ENCODE measurements around the gene KIF23. TPM values are rescaled to one million over a fixed set of nuclear protein-coding genes. Genes with fewer than 3 reads are reported as not detected.

KIF23 gene
- polyA plus RNA-seq, 1 donor (not counting 4 experiments of a cell fraction or from before 2014, with no cell fraction given) = 28.8 TPM

DNA sequence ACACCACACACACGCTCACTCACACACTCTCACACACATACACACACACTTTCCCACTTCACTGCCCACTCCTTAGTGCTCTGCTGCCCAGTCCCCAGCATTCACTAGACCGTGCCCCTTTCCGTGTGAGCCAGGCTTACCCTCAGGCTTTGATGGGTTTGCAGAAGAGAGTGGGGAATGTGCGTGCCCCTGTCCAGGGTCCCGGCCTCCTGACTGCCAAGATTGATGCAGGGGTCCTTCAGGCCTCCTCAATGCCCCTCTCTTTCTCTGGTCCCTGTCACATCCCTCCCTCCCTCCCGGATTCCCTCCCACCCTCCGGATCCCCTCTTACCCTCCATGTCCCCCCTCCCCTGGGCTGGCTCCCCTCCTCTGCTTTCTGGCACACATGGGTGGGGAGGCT is 27.9 kb upstream of the KIF23 start:
- no peaks in the 10 kb centered on the region for H3K79me2 ChIP-seq (ENCODE audit: control insufficient read depth, insufficient read depth, low read length)
- dilution Hi-C loops (cut with MboI; ENCODE audit: extremely low pct_ligation_motif_present, low sequenced_read_pairs) = no loop called here
- H3K4me2 ChIP-seq (ENCODE audit: control insufficient read depth, extremely low read depth, insufficient read depth, low read depth, low read length) = no peak overlapping the region
- peaks cover 3% of the 10 kb centered on the region for H3K9me1 ChIP-seq (ENCODE audit: control insufficient read depth, extremely low read depth, insufficient read depth, low read length)
- H3K4me3 ChIP-seq (ENCODE audit: control insufficient read depth in 2 of 3, extremely low read depth in 1 of 3, insufficient read depth in 2 of 3, low read depth in 1 of 3, low read length in 3 of 3) = no peak overlapping the region
- no peak overlapping the region for H3K27ac ChIP-seq (ENCODE audit: control insufficient read depth, insufficient read depth, low read length)
- no peak overlapping the region for H2AFZ ChIP-seq (ENCODE audit: control insufficient read depth, low read length)
- no peak for TF ChIP-seq EZH2 (IDR thresholded peaks at IDR 0.05; ENCODE audit: low read length)
- TF ChIP-seq CTCF (optimal IDR thresholded peaks at IDR 0.05 in 1 of 3, IDR thresholded peaks at IDR 0.05 in 1 of 3, conservative IDR thresholded peaks at IDR 0.05 in 1 of 3; ENCODE audit: extremely low read depth in 1 of 3, insufficient read depth in 2 of 3, low read length in 3 of 3) = no peak
- FAIRE-seq (no peak), DNase-seq (ENCODE audit: low read depth, low spot score) (no peak)
- H3K9me3 ChIP-seq (ENCODE audit: control insufficient read depth, low read depth, low read length) = no peaks in the 10 kb centered on the region
- peaks cover 5% of the 10 kb centered on the region for H3K27me3 ChIP-seq (ENCODE audit: control insufficient read depth, extremely low read depth, insufficient read depth, low read length)
- no peaks in the 10 kb centered on the region for H3K36me3 ChIP-seq (ENCODE audit: control insufficient read depth in 2 of 2, extremely low read depth in 1 of 2, insufficient read depth in 2 of 2, low read length in 2 of 2)
- H3K9ac ChIP-seq (ENCODE audit: control insufficient read depth, extremely low read depth, insufficient read depth, low read length) = no peak overlapping the region
- H3K4me1 ChIP-seq (ENCODE audit: control insufficient read depth, extremely low read depth, insufficient read depth, low read length) = peaks cover 22% of the 10 kb centered on the region
- H4K20me1 ChIP-seq (ENCODE audit: control insufficient read depth, extremely low read depth, insufficient read depth, low read length) = no peaks in the 10 kb centered on the region

DNA sequence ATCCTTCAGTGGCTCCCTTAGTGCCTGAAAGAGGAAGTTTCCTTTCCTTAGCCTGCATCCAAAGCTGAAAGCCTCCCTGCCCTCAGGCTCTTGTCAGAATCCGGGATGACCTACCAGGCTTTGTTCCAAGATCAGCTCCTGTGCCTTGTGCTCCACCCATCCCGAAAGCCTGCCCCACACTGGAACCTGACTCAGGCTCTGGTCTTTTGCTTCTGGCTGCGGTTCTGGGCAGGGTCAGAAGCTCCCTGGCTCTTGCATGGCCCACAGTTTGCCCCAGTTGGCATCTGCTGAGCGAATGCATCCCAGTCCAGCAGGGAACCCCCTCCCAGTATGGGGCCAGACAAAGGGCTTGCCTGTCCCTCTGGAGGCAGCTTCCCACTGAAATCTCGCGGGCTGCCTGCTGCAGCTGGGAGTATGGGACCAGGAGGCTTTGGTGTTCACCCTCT is 25.9 kb upstream of the KIF23 start:
- peaks cover 28% of the 10 kb centered on the region for H3K4me1 ChIP-seq (ENCODE audit: control insufficient read depth, extremely low read depth, insufficient read depth, low read length)
- H3K9ac ChIP-seq (ENCODE audit: control insufficient read depth, extremely low read depth, insufficient read depth, low read length) = no peak overlapping the region
- H3K9me1 ChIP-seq (ENCODE audit: control insufficient read depth, extremely low read depth, insufficient read depth, low read length) = peaks cover 3% of the 10 kb centered on the region
- H3K79me2 ChIP-seq (ENCODE audit: control insufficient read depth, insufficient read depth, low read length) = no peaks in the 10 kb centered on the region
- H3K27me3 ChIP-seq (ENCODE audit: control insufficient read depth, extremely low read depth, insufficient read depth, low read length) = no peaks in the 10 kb centered on the region
- dilution Hi-C loops (cut with MboI; ENCODE audit: extremely low pct_ligation_motif_present, low sequenced_read_pairs) = no loop called here
- DNase-seq (ENCODE audit: low read depth, low spot score) (no peak), FAIRE-seq (peak; percentile 96)
- no peak for TF ChIP-seq CTCF (optimal IDR thresholded peaks at IDR 0.05 in 1 of 3, IDR thresholded peaks at IDR 0.05 in 1 of 3, conservative IDR thresholded peaks at IDR 0.05 in 1 of 3; ENCODE audit: extremely low read depth in 1 of 3, insufficient read depth in 2 of 3, low read length in 3 of 3)
- no peak for TF ChIP-seq EZH2 (IDR thresholded peaks at IDR 0.05; ENCODE audit: low read length)
- no peaks in the 10 kb centered on the region for H3K36me3 ChIP-seq (ENCODE audit: control insufficient read depth in 2 of 2, extremely low read depth in 1 of 2, insufficient read depth in 2 of 2, low read length in 2 of 2)
- no peaks in the 10 kb centered on the region for H4K20me1 ChIP-seq (ENCODE audit: control insufficient read depth, extremely low read depth, insufficient read depth, low read length)
- H3K27ac ChIP-seq (ENCODE audit: control insufficient read depth, insufficient read depth, low read length) = no peak overlapping the region
- H3K4me3 ChIP-seq (ENCODE audit: control insufficient read depth in 2 of 3, extremely low read depth in 1 of 3, insufficient read depth in 2 of 3, low read depth in 1 of 3, low read length in 3 of 3) = no peak overlapping the region
- peak overlapping the region; percentile 38 for H3K4me2 ChIP-seq (ENCODE audit: control insufficient read depth, extremely low read depth, insufficient read depth, low read depth, low read length)
- no peaks in the 10 kb centered on the region for H3K9me3 ChIP-seq (ENCODE audit: control insufficient read depth, low read depth, low read length)
- no peak overlapping the region for H2AFZ ChIP-seq (ENCODE audit: control insufficient read depth, low read length)
